Measurements from ENCODE around the gene SDF2. TPM values are rescaled to one million over a fixed set of nuclear protein-coding genes. Genes with fewer than 3 reads are reported as not detected.

Gene SDF2, protein sequence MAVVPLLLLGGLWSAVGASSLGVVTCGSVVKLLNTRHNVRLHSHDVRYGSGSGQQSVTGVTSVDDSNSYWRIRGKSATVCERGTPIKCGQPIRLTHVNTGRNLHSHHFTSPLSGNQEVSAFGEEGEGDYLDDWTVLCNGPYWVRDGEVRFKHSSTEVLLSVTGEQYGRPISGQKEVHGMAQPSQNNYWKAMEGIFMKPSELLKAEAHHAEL
- 10 to 100 TPM; 29.9 to 36.6 (median 30.4) TPM for total RNA-seq
- polyA plus RNA-seq, result 38.8 TPM
- long read RNA-seq, donor 1, transcript SDF2-201 (3 exons, 1,568 nt), result major isoform, 36 of 43 reads
- long read RNA-seq, donor 1, partial matches to known transcripts, result 0 of 43 reads
- long read RNA-seq, donor 1, other reads (novel, unspliced or antisense), result 0 of 43 reads
- long read RNA-seq, donor 2, transcript SDF2-201 (3 exons, 1,568 nt), result major isoform, 22 of 27 reads
- long read RNA-seq, donor 2, partial matches to known transcripts, result 0 of 27 reads
- long read RNA-seq, donor 2, other reads (novel, unspliced or antisense), result 2 of 27 reads
- long read RNA-seq, donor 3, transcript SDF2-210 (3 exons, 1,025 nt), result minor isoform, 6 of 50 reads
- long read RNA-seq, donor 3, transcript SDF2-201 (3 exons, 1,568 nt), result major isoform, 35 of 50 reads
- long read RNA-seq, donor 3, partial matches to known transcripts, result 0 of 50 reads
- long read RNA-seq, donor 3, other reads (novel, unspliced or antisense), result 6 of 50 reads
- long read RNA-seq, donor 4, transcript SDF2-201 (3 exons, 1,568 nt), result major isoform, 11 of 15 reads
- long read RNA-seq, donor 4, partial matches to known transcripts, result 0 of 15 reads
- long read RNA-seq, donor 4, other reads (novel, unspliced or antisense), result 2 of 15 reads

DNA sequence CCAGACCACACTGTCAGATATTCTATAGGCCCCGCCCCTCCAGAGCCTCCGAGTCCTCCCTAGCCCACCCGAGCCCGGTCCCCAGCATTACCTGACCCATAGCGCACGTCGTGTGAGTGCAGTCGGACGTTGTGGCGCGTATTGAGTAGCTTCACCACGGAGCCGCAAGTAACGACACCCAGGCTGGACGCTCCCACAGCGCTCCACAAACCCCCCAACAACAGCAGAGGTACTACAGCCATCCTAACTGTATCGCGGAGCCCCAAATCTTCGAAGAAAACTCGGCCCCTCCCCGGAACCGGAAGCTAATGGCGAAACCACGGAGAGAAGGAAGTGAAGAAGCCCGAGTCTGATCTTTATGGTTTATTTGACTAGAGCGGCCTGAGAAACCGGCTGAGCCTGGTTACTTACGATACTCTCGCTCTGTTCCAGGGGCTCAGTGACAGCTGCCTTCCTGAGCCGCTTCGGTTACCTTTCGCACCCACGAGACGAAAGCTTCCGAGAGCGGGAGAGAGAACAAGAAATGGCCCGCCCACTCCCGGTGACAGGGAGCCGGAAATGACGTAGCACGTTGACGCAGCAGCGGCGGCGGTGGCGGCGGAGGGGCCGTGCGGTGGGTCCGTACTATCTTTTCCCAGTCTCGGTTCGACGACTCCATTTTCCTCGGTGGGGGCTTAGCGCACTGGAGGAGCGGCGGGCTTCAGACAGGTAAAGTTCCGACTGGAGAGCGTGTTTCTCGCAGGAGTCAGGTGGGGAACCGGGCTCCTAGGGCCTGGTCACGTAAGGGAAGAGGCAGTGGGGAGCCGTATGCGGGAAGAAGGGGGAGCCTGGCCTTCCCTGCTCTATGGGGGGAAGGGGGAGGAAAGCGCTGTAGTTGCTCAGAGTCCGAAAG is at the start of gene SDF2, which contains the start of gene SUPT6H:
Gene SDF2 (minus strand): TSS at position 272 of the 892 bp plus-strand sequence. CDS start 30 bp downstream, at position 242.
Gene SUPT6H (plus strand): TSS at position 571 of the 892 bp plus-strand sequence. CDS start 11,197 bp downstream, outside the sequence.
- intact Hi-C loops (cut with DNase I), result no loop called here
- peak; percentile 91 to 96 (median 95) for DNase-seq
- peak; percentile 95 to 96 for ATAC-seq
- Histone ChIP-seq H3K4me3 (ENCODE audit: low read length) (peak within 1 kb of the TSS; percentile 98), H3K27me3 (ENCODE audit: control insufficient read depth, insufficient read depth) (no peaks in the 10 kb centered on the region), H3K4me1 (ENCODE audit: control insufficient read depth, insufficient read depth, low read length) (no peaks in the 10 kb centered on the region), H3K9me3 (ENCODE audit: control insufficient read depth, low read length) (no peaks in the 10 kb centered on the region), H3K27ac (ENCODE audit: low read length) (peak within 1 kb of the TSS; percentile 92)
- WGBS, result under 1% methylated on average over 66 of the region's 66 CpGs

- H3K4me3 ChIP-seq (ENCODE audit: low read length), result peak overlapping the region; percentile 37
- 2% methylated on average over 73 of the region's 74 CpGs for WGBS
- peak overlapping the region; percentile 94 for H3K27ac ChIP-seq (ENCODE audit: low read length)
- H3K27me3 ChIP-seq (ENCODE audit: control insufficient read depth, insufficient read depth), result no peaks in the 10 kb centered on the region
- ATAC-seq, result peak; percentile 94 to 97
- intact Hi-C loops (cut with DNase I), result no loop called here
- no peaks in the 10 kb centered on the region for H3K9me3 ChIP-seq (ENCODE audit: control insufficient read depth, low read length)
- H3K4me1 ChIP-seq (ENCODE audit: control insufficient read depth, insufficient read depth, low read length), result peaks cover 8% of the 10 kb centered on the region
- peak; percentile 91 to 96 (median 96) for DNase-seq
Observed at GRCh38 chr17:28710861-28711722, 49.4 kb upstream of the SDF2 start.

GRCh38 chr17:28707339-28707720 is 45.6 kb upstream of the SDF2 start:
- ATAC-seq (no peak), DNase-seq (no peak)
- H3K4me3 ChIP-seq (ENCODE audit: low read length), result no peak overlapping the region
- no peaks in the 10 kb centered on the region for H3K9me3 ChIP-seq (ENCODE audit: control insufficient read depth, low read length)
- no peak overlapping the region for H3K27ac ChIP-seq (ENCODE audit: low read length)
- intact Hi-C loops (cut with DNase I), result no loop called here
- peaks cover 5% of the 10 kb centered on the region for H3K4me1 ChIP-seq (ENCODE audit: control insufficient read depth, insufficient read depth, low read length)
- 70% methylated on average over 2 of the region's 2 CpGs for WGBS
- H3K27me3 ChIP-seq (ENCODE audit: control insufficient read depth, insufficient read depth), result no peaks in the 10 kb centered on the region

GRCh38 chr17:28706471-28707338 is 45.0 kb upstream of the SDF2 start:
- WGBS, result 68% methylated on average over 7 of the region's 7 CpGs
- ATAC-seq, result no peak
- Histone ChIP-seq H3K27ac (ENCODE audit: low read length) (no peak overlapping the region), H3K4me1 (ENCODE audit: control insufficient read depth, insufficient read depth, low read length) (peaks cover 3% of the 10 kb centered on the region), H3K4me3 (ENCODE audit: low read length) (no peak overlapping the region), H3K9me3 (ENCODE audit: control insufficient read depth, low read length) (no peaks in the 10 kb centered on the region), H3K27me3 (ENCODE audit: control insufficient read depth, insufficient read depth) (no peaks in the 10 kb centered on the region)
- peak in 1 of 3 donors; percentile 35 for DNase-seq
- intact Hi-C loops (cut with DNase I), result no loop called here

- Histone ChIP-seq H3K27ac (ENCODE audit: low read length) (no peak overlapping the region), H3K9me3 (ENCODE audit: control insufficient read depth, low read length) (no peaks in the 10 kb centered on the region), H3K4me1 (ENCODE audit: control insufficient read depth, insufficient read depth, low read length) (peaks cover 3% of the 10 kb centered on the region), H3K27me3 (ENCODE audit: control insufficient read depth, insufficient read depth) (no peaks in the 10 kb centered on the region), H3K4me3 (ENCODE audit: low read length) (no peak overlapping the region)
- 72% methylated on average over 10 of the region's 10 CpGs for WGBS
- intact Hi-C loops (cut with DNase I), result no loop called here
- ATAC-seq, result no peak
- DNase-seq, result peak in 1 of 3 donors; percentile 34
Observed at GRCh38 chr17:28705728-28706334, 44.1 kb upstream of the SDF2 start.

- WGBS, result 72% methylated on average over 5 of the region's 5 CpGs
- Histone ChIP-seq H3K4me1 (ENCODE audit: control insufficient read depth, insufficient read depth, low read length) (peaks cover 3% of the 10 kb centered on the region), H3K27me3 (ENCODE audit: control insufficient read depth, insufficient read depth) (no peaks in the 10 kb centered on the region), H3K9me3 (ENCODE audit: control insufficient read depth, low read length) (no peaks in the 10 kb centered on the region), H3K27ac (ENCODE audit: low read length) (no peak overlapping the region), H3K4me3 (ENCODE audit: low read length) (no peak overlapping the region)
- no peak for ATAC-seq
- intact Hi-C loops (cut with DNase I), result no loop called here
- DNase-seq, result no peak
Observed at GRCh38 chr17:28705074-28705659, 43.5 kb upstream of the SDF2 start.

DNA sequence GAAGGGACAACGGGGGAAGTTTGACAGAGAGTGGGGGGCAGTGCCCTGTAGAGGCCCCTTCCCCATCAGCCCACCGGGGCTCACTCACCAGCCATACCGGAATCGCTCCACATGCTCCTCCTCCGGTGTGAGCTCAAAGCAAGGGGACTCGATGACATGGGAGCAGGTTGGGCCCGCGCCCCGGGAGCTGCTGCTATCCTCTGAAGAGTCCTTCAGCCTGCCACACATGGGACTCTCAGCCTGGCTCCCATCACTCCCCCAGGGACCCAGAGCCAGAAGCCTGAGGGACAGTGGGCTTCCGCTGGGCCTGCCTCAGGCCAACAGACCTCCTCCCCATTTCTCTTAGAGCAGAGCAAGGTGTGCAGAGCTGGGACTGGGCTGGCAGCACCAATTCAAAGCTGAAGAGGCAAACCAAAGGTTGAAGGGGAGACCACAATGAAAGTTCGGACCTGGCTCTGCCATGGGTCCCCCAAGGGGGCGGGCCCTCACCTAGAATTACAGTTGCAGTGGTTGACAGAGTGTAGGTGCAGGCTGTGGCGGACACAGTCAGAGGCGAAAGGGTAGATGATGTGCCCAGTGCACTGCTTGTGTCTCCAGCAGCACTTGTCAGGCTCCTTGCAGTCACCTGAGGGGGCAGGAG is 42.6 kb upstream of the SDF2 start:
- Histone ChIP-seq H3K27me3 (ENCODE audit: control insufficient read depth, insufficient read depth) (no peaks in the 10 kb centered on the region), H3K4me3 (ENCODE audit: low read length) (no peak overlapping the region), H3K9me3 (ENCODE audit: control insufficient read depth, low read length) (no peaks in the 10 kb centered on the region), H3K4me1 (ENCODE audit: control insufficient read depth, insufficient read depth, low read length) (no peaks in the 10 kb centered on the region), H3K27ac (ENCODE audit: low read length) (no peak overlapping the region)
- 88% methylated on average over 14 of the region's 14 CpGs for WGBS
- intact Hi-C loops (cut with DNase I), result no loop called here
- no peak for ATAC-seq
- peak in 1 of 3 donors; percentile 51 for DNase-seq

DNA sequence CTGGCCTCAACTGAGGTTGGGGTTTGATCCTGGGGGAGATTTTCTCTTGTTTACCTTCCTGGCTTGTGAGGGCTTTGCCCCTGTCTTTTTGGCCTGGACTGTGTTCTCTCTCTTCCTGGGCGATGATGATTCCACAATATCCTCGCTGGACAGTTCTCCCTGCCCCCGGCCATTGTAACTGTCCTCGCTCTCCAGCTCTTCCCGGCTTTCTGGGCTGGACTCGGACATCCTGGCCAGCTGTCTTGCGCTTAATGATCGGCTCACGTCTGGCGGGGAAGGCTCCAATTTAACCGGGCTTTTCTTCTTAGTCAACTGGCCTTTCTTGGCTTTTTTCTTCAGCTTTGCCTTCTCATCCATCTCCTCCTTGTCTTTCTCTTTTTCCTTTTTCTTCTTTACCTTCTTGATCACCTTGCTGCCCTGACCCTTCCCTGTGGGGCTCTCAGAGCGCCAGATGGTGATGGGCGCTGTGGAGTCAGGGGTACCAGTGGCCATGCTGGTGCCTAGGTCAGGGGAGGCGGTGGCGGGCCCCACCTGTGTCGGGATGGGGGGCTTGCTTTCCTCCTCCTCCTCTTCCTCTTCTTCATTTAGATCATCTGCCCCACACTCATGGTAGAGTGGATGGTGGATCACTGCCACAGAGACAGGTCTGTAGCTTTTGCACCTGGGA is 42.0 kb upstream of the SDF2 start:
- ATAC-seq (no peak), DNase-seq (peak in 1 of 3 donors; percentile 38)
- WGBS, result 77% methylated on average over 16 of the region's 16 CpGs
- no peaks in the 10 kb centered on the region for H3K9me3 ChIP-seq (ENCODE audit: control insufficient read depth, low read length)
- no peak overlapping the region for H3K4me3 ChIP-seq (ENCODE audit: low read length)
- intact Hi-C loops (cut with DNase I), result no loop called here
- no peaks in the 10 kb centered on the region for H3K27me3 ChIP-seq (ENCODE audit: control insufficient read depth, insufficient read depth)
- no peaks in the 10 kb centered on the region for H3K4me1 ChIP-seq (ENCODE audit: control insufficient read depth, insufficient read depth, low read length)
- no peak overlapping the region for H3K27ac ChIP-seq (ENCODE audit: low read length)
